ENCODE data around the gene NEDD8. TPM values are rescaled to one million over a fixed set of nuclear protein-coding genes. Genes with fewer than 3 reads are reported as not detected.

The NEDD8 gene
- total RNA-seq, 1 experiment from 2014 or later: 214 TPM

- H3K9me3 Mint-ChIP-seq: no peaks in the 10 kb centered on the region
- no peak overlapping the region for H3K27ac ChIP-seq (ENCODE audit: insufficient read length, low read depth, low read length)
- no peak overlapping the region for H4K91ac ChIP-seq (ENCODE audit: insufficient read length, low read depth, low read length)
- no peak for DNase-seq
- no peaks in the 10 kb centered on the region for H3K23me2 ChIP-seq (ENCODE audit: insufficient read length, low read depth, low read length, poor library complexity, severe bottlenecking)
- no peak overlapping the region for H4K8ac ChIP-seq (replicated peaks; ENCODE audit: insufficient read length, low read depth, low read length)
- no peak overlapping the region for H2BK20ac ChIP-seq (ENCODE audit: low read depth, low read length, poor library complexity, severe bottlenecking)
- H3K27ac Mint-ChIP-seq: no peak overlapping the region
- no peak overlapping the region for H4K5ac ChIP-seq (ENCODE audit: insufficient read length, low read depth, low read length)
- no peak overlapping the region for H2BK15ac ChIP-seq (ENCODE audit: low read depth, low read length)
- H3K4me2 ChIP-seq (ENCODE audit: insufficient read depth, insufficient read length, low read length): no peak overlapping the region
- no peak overlapping the region for H3K14ac ChIP-seq (ENCODE audit: insufficient read depth, low read length)
- TF ChIP-seq CTCF (conservative IDR thresholded peaks at IDR 0.05): no peak
- H2AFZ ChIP-seq (ENCODE audit: low read length): no peak overlapping the region
- H3K18ac ChIP-seq (ENCODE audit: insufficient read length, low read depth, low read length): no peak overlapping the region
- no peaks in the 10 kb centered on the region for H3K36me3 Mint-ChIP-seq (ENCODE audit: insufficient read depth in 1 of 3, low read depth in 3 of 3)
- no peak overlapping the region for H2BK5ac ChIP-seq (ENCODE audit: insufficient read length, low read length)
- WGBS (ENCODE audit: extremely low coverage, insufficient read length, low lambda C conversion rate): no CpG with 5 or more reads among the region's 9 CpGs
- H3K4me1 ChIP-seq (ENCODE audit: insufficient read depth, low read length): no peaks in the 10 kb centered on the region
- no peaks in the 10 kb centered on the region for H3K9me3 ChIP-seq (ENCODE audit: control insufficient read depth, low read depth, low read length)
- no peaks in the 10 kb centered on the region for H3K79me2 ChIP-seq (ENCODE audit: insufficient read depth, low read length)
- no peaks in the 10 kb centered on the region for H3K27me3 ChIP-seq (ENCODE audit: insufficient read depth, low read length)
- no peak overlapping the region for H3K23ac ChIP-seq (ENCODE audit: insufficient read length, low read depth, low read length)
- H3K27me3 Mint-ChIP-seq (ENCODE audit: low read depth): no peaks in the 10 kb centered on the region; the same call in 1 of the 2 replicates
- H2BK120ac ChIP-seq (ENCODE audit: low read depth, low read length, poor library complexity, severe bottlenecking): no peak overlapping the region
- H3K79me1 ChIP-seq (ENCODE audit: insufficient read depth, low read depth, low read length, poor library complexity, severe bottlenecking): no peaks in the 10 kb centered on the region
- H2AK5ac ChIP-seq (ENCODE audit: insufficient read length, low read length): no peak overlapping the region
- no peak overlapping the region for H2BK12ac ChIP-seq (ENCODE audit: insufficient read length, low read depth, low read length)
- no peaks in the 10 kb centered on the region; a peak in 1 of 4 replicates for H3K4me1 Mint-ChIP-seq
- no peak overlapping the region for H3T11ph ChIP-seq (ENCODE audit: low read length)
- no peak overlapping the region for H3K4ac ChIP-seq (ENCODE audit: low read depth, low read length)
- H3K4me3 Mint-ChIP-seq: no peak overlapping the region
- H3K56ac ChIP-seq (ENCODE audit: insufficient read length, low read depth, low read length): no peak overlapping the region
- H4K20me1 ChIP-seq (ENCODE audit: control insufficient read depth, insufficient read depth, insufficient read length): no peaks in the 10 kb centered on the region
- no peak overlapping the region for H3K9ac ChIP-seq (ENCODE audit: extremely low read depth, insufficient read length, low read length)
Observed at GRCh38 chr14:24258119-24258518, 26.0 kb upstream of the NEDD8 start.
